GM18861 (cell line): ENCODE data around the gene EIF3B.
"Not testable (repeated sequence)": the region's sequence is repeated elsewhere in the genome, so short reads cannot be mapped to it uniquely, and the experiment has no call there.

ENCODE experiments used
- ATAC-seq: cut with Tn5 transposase; IDR thresholded peaks from one replicate; pipeline ENCODE4 v1.9.1; 2021; ENCODE audit not compliant: unreplicated experiment

Gene EIF3B

DNA sequence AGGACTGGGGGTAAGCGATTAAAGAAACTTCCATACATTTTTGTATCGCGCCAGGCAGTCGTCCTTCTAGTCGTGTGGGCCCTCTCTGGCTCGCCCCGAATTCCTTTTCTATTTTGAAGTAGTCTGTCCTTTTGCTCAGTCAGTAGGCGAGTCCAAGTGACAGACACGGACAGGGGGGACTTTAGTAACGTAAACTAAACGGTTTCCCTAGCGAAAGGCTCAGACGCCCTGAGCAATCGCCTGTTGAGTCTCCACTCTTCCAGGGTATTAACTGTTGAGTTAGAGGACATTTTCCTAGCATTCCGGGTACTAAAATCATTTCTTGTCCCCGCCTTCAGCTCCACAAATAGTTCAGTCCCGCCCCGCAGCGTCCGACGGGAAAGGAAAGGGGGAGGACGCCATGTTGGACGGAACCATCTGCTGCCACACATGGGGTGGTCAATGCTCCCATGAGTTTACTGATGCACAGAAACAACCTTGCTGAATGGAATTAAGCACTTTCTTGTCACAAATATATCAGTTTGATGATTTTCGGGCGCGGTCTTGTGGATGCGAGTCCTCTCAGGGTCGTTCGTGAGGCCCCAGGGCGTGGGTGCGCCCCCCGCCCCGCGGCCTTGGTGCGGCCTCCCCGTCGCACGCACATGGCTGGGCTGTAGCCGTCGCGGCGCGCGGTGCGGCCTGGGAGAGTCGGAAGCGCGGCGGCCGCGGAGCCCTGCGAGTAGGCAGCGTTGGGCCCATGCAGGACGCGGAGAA lies at the start of gene EIF3B:
Gene EIF3B, plus strand, starts transcription at position 642 of the 753 bp plus-strand sequence. Its CDS starts 95 bp downstream, at position 737.
- ATAC-seq = peak; percentile 69

DNA sequence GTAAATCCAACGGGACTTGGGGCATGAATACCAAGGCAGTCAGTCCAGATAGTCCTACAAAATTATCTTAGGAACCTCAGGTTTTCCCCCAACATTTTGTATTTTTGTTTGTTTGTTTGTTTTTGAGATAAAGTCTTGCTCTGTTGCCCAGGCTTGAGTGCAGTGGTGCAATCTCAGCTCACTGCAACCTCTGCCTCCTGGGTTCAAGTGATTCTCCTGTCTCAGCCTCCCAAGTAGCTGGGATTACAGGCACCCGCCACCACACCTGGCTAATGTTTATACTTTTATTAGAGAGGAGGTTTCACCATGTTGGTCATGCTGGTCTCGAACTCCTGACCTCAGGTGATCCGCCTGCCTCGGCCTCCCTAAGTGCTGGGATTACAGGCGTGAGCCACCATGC lies 49.4 kb upstream of the EIF3B start:
- ATAC-seq = not testable (repeated sequence)

DNA sequence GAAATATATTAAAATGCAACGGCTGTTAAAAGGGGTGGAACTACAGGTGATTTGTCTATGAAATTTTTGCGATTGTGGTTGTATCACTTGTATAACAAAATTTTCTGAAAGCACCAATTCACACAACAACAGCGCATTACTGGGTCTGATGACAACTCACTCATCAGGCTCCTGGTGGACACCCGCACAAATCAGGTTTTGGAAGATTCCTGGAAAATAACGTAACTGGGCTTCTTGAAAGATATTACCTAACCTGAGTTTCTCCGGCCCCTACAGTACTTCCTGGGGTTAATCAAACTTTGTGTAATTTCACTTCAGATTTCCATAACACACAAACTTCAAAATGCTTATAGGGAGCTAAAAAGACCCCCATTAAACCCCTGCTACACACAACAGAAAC lies 47.9 kb upstream of the EIF3B start:
- ATAC-seq = no peak

DNA sequence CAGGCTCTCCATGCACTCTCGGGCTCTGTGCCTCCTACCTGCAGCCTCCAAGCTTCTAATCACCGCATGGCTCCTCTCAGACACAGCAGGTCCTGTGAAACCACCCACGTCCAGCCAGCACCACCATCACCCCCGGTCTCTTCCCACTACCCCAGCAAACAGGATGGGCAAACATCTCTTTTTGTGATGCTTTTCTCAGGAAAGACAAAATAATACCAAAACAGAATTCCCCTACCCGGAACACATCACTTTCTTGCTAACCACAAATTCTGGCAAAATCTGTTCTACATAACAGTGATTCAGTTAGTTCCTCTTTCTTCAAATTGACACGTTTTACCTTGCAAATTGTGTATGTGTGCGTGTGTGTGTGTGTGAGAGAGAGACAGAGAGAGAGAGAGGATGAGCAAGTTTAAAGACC lies 46.9 kb upstream of the EIF3B start:
- peak; percentile 55 for ATAC-seq

DNA sequence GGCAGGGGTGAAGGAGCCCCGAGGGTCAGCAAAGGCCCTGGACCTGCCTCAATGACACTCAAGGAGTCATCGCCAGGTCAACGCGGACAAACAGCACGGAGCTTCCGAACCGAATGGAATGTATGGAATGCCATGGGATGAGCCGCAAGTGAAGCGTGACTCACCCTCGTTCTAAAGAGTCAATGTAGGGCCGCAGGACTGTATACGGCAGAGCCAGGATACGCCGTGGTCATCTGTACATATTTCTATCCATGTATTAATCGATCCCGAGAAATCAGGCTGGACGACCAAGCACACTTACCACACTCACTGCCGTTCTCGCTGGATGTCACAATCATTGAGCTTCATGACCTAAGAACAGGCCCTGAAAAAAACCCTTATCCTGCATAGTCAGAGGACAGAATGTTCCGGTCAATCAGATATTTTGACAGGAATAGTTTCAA lies 44.7 kb upstream of the EIF3B start:
- ATAC-seq = no peak

GRCh38 chr7:2312267-2312929 lies 42.2 kb upstream of the EIF3B start:
- no peak for ATAC-seq

DNA sequence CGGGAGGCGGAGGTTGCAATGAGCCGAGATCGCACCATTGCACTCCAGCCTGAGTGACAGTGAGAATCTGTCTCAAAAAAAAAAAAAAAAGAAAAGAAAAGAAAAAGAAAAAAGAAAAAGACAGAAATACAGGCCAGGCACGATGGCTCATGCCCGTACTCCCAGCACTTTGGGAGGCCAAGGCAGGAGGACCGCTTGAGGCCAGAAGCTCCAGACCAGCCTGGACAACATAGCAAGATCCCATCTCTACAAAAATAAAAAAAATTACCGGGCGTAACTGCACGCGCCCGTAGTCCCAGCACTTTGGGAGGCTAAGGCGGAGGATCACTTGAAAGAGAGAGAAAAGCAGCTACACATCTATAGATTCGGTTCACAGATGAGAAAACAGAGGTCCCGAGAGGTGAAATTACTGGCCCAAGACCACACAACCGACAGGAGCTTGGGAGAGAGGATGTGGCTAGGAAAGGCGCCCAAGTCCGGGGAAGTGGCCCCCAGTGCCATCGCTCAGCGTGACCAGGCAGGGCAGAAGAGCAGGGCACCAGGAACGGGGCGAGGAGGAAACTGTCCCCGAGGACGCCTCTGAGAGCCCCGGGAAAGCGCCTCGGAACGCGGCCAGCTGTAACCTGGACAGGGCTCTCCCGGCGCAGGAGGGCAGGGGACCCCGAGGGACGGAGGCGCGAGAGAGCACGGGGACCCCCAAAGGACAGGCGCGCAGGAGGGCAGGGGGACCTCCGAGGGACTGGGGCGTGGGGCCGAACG lies 41.0 kb upstream of the EIF3B start:
- ATAC-seq = no peak

DNA sequence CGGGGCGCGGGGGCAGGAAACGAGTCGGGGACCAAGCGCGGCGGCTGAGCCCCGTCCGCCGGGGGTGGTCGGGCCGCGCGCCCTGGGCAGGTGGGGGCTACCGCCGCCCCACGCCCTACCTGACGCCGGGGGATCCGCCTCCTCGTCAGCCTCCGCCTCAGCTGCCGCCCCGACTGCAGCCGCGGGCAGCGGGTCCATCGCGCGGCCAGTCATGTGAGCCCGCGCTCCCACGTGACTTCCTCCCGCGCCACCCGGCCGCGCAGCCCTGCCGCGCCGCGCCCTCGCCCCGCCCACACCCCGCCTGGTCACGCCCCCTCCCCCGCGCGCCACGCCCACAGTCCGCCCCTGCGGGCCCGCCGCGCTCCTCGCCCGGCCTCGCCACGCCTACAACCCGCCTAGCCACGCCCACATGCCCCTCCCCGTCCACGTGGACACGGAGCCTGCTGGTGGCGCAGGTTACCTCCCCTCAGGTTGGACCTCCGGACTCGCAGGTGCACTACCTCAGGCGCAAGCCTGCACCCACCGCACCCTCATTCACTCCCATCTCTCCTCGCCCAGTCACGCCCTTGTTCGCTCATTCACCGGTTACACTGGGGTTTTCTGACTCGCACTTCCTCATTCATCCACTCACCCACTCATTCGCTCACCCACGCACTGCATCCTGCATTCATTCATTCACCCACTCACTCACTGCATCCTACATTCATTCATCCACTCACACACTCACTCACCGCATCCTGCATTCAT lies 40.2 kb upstream of the EIF3B start, which contains the start of gene SNX8:
Gene SNX8, minus strand, starts transcription at position 233 of the 747 bp plus-strand sequence. Its CDS starts 20 bp downstream, at position 213.
- ATAC-seq = peak; percentile 57

- ATAC-seq = not testable (repeated sequence)
Observed at GRCh38 chr7:2314956-2315530, 39.6 kb upstream of the EIF3B start.

DNA sequence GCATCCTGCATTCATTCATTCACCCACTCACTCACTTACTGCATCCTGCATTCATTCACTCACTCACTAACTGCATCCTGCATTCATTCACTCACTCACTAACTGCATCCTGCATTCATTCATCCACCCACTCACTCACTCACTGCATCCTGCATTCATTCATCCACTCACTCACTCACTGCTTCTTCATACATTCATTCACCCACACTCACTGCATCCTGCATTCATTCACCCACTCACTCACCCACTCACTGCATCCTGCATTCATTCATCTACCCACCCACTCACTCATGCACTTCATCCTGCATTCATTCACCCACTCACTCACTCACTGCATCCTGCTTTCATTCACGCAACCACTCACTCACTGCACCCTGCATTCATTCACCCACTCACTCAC lies 38.8 kb upstream of the EIF3B start:
- ATAC-seq = no peak

DNA sequence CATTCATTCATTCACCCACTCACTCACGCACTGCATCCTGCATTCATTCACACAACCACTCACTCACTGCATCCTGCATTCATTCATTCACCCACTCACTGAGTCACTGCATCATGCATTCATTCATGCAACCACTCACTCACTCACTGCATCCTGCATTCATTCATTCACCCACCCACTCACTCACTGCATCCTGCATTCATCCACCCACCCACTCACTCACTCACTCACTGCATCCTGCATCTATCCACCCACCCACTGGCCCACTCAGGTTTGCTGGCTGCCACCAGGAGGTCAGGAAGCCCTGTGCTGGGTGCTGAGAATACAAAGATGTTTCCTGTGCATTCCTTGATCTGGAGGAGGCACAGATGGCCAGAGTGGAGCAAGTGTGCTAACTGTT lies 38.0 kb upstream of the EIF3B start:
- ATAC-seq = no peak

DNA sequence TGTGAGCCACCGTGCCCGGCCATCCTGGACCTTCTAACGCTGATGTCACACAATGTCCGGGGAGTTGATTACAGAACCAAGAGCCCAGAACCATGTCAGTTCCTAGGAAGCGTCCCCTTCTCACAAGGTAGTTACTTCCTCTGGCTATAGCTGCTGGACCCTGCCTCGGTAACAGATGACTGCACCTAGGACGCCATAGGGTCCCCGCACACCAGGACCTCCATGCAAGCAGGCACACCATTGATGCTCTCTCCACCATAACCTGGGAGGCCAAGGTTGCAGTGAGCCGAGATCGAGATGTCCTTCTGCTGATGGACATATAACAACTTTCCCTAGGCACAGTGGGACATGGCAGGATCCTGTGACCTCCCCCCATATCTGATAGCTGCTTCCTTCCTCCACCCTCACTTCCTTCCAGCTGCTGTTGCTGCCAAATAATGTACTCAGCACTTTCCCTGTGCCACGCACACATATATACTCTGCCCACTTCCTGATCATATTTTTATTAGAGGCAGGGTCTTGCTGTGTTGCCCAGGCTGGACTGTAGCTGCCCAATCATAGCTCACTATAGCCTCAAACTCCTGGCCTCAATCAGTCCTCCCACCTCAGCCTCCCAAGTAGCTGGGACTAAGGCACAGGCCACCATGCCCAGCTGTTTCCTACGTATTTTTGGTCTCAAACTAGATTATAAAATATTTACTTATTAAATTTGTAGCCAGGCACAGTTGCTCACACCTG lies 36.9 kb upstream of the EIF3B start:
- ATAC-seq = no peak

- no peak for ATAC-seq
Observed at GRCh38 chr7:2321020-2321419, 33.6 kb upstream of the EIF3B start.

DNA sequence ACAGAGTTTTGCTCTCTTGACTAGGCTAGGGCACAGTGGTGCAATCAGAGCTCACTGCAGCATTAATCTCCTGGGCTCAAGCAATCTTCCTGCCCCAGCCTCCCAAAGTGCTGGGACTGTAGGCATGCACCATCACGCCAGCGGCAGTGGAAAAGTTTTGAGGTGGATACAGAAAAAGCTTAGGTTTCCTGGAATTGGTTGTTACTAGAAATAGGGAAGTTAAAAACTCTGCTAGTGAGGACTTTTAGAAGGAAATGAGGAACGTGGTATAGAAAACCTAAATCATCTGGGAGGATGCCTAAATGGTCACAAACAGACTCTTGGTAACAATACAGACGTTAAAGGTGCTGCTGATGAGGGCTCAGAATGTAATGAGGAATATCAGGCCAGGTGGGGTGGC lies 29.5 kb upstream of the EIF3B start:
- ATAC-seq = no peak

- no peak for ATAC-seq
Observed at GRCh38 chr7:2326951-2327350, 27.7 kb upstream of the EIF3B start.

DNA sequence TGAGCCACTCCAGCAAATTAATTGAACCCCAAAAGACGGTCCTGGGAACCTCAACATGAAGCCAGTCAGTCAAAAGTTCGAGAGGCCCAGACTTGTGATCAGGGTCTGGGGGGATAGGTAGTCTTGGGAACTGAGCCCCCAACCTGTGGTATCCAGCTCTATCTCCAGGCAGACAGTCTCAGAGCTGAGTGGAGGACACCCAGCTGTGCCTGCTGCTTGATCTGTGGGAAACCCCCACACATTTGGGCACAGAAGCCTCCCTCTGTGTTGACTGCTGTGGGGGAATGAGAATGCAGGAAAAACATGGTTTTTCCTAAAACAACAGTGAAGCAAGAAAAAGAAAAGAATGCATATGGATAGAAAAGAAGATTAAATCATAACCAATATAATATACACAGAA lies 24.1 kb upstream of the EIF3B start:
- ATAC-seq = no peak

- ATAC-seq = no peak
Observed at GRCh38 chr7:2331707-2332106, 22.9 kb upstream of the EIF3B start.

DNA sequence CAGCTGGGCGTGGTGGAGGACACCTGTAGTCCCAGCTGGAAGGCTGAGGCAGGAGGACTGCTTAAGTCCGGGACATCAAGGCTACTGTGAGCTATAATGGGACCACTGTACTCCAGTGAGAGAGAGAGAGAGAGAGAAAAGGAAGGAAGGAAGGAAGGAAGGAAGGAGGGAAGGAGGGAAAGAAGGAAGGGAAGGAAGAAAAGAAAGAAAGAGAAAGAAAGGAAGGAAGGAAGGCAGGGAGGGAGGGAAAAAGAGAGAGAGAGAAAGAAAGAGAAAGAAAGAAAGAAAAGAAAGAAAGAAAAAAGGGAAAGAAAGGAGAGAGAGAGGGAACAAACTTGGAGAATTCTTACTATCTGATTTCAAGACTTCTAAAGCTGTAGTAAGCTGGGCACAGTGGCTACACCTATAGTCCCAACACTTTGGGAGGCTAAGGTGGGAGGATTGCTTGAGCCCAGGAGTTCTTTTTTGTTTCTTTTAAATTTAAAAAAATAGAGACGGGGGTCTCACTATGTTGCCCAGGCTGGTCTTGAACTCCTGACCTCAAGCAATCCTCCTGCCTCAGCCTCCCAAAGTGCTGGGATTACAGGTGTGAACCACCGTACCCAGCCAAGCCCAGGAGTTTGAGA lies 21.9 kb upstream of the EIF3B start:
- ATAC-seq = not testable (repeated sequence)

GRCh38 chr7:2336626-2337299 lies 17.9 kb upstream of the EIF3B start:
- ATAC-seq = no peak
